Heart right ventricle (tissue), 16 donors: ENCODE measurements around the gene DDX24. TPM values are rescaled to one million over a fixed set of nuclear protein-coding genes. Genes with fewer than 3 reads are reported as not detected.
A peak's percentile ranks its signal among the peaks of the same experiment; 100 is the strongest.

Experiments used
- ATAC-seq, 8 donors: fragments of 200-7000 bp; cut with Tn5 transposase; one replicate each; pipeline ENCODE4 v1.9.1; 2020; ENCODE audit warnings: mild to moderate bottlenecking in 8 of 8, moderate library complexity in 8 of 8, moderate number of reproducible peaks in 1 of 8
- DNase-seq, 2 donors: peaks; one replicate each; pipeline ENCODE4 v3.0.0-alpha.2; 2020
- H3K27ac ChIP-seq, 10 donors: fragments of 200-600 bp; sonication (generic) in 2 of 10; one replicate each; pipeline versions ENCODE4 v1.5.0 to v1.8.0; 2020 to 2022; ENCODE audit warnings: mild to moderate bottlenecking in 3 of 10
- H3K27me3 ChIP-seq, 7 donors: fragments of 200-600 bp; one replicate each; pipeline ENCODE4 v1.8.0; 2021 to 2022; ENCODE audit warnings: mild to moderate bottlenecking in 2 of 7
- H3K36me3 ChIP-seq, 9 donors: fragments of 200-600 bp; sonication (generic) in 1 of 9; one replicate each; pipeline versions ENCODE4 v1.5.0 to v1.8.0; 2020 to 2022; ENCODE audit warnings: mild to moderate bottlenecking in 2 of 9
- H3K4me1 ChIP-seq, 9 donors: fragments of 200-600 bp; sonication (generic) in 1 of 9; one replicate each; pipeline versions ENCODE4 v1.5.0 to v1.8.0; 2020 to 2022; ENCODE audit warnings: mild to moderate bottlenecking in 4 of 9
- H3K4me3 ChIP-seq, 10 donors: fragments of 200-600 bp; sonication (generic) in 2 of 10; one replicate each; pipeline versions ENCODE4 v1.5.0 to v1.8.0; 2020 to 2022; ENCODE audit warnings: mild to moderate bottlenecking in 7 of 10, moderate library complexity in 2 of 10
- H3K9me3 ChIP-seq, 11 donors: fragments of 200-600 bp in 10 of 11; sonication (generic) in 2 of 11; one replicate each; pipeline versions ENCODE4 v1.5.0 to v1.8.0; 2013 to 2022; ENCODE audit warnings: mild to moderate bottlenecking in 2 of 11, control low read depth in 1 of 11, moderate library complexity in 1 of 11
- WGBS, 2 donors: extraction: QIAGEN DNeasy Blood & Tissue Kit; methylation state at CpG; one replicate each; pipeline ENCODE4 v1.1.7; 2013; ENCODE audit warnings: inconsistent platforms in 1 of 2; 5-methylcytosine and 5-hydroxymethylcytosine counted together
- intact Hi-C, 10 donors: fragments of 100-400 bp; cut with DNase I; formaldehyde crosslinking; loops; one replicate each; pipeline versions ENCODE4 v1.11.1 to v1.14.2; 2022
- polyA plus RNA-seq, 2 donors: library from polyadenylated mRNA; stranded (reverse); fragments of 200-250 nt; gene quantifications; one replicate each; pipeline ENCODE4 v1.2.3, GENCODE V29; 2013
- total RNA-seq, 10 donors: library from RNA; stranded (reverse); fragmentation: NEBNext Ultra II Directional in 3 of 10; extraction: Animal tissue kit (Norgen Biotek cat#: 25700) in 3 of 10; gene quantifications; one replicate each; pipeline versions ENCODE4 v1.2.1 to v1.2.4, GENCODE V29; 2021 to 2023
- TF ChIP-seq, protein P1 (sequence below), 9 donors: fragments of 200-600 bp; sonication (generic) in 2 of 9; IDR thresholded peaks; one replicate each; pipeline versions ENCODE4 v1.5.0 to v1.8.0; 2021 to 2022; ENCODE audit warnings: antibody characterized with exemption in 9 of 9, mild to moderate bottlenecking in 5 of 9, moderate library complexity in 1 of 9
- donor health status: Arrhythmogenic right ventricular cardiomyopathy.
- donor health status: ischemic (EF 13 %, LVEDD 7.1; RV severe dilation, severe dysfunction).
- donor health status: healthy with polysubstance abuse.
- donor health status: DM: no; HTN: yes; CAD: no.
- donor health status: DM: no; HTN: no; CAD: no.
- donor health status: ischemic (EF 25% LVEDD 6.9; RV normal size, moderate dysfunction).
- donor health status: ischemic (EF 25% LVEDD 5.7; RV mildly dilated, moderate dysfunction).
- donor health status: healthy.
- donor health status: DM: yes; HTN: yes; CAD: no.
- donor health status: Ischemic cardiomyopathy.
- donor health status: ischemic (EF 35%, LVEDD 5.7; RV mildly dilated, moderate dysfunction).
- donor health status: nonischemic (EF 11% LVEDD 7.7; RV severe dilation, severe dysfunction).
- donor health status: DM: yes; HTN: yes; CAD: no.
- donor health status: PGD.
- donor health status: ischemic (EF 29% LVEDD 5.4; RV normal size, mild dysfunction).
- donor health status: nonischemic (EF 23%, LVEDD 6.1; RV moderate dilation, normal function).

Gene DDX24
- total and polyA plus RNA-seq, 12 donors, result 94.1 to 269 (median 234) TPM

DNA sequence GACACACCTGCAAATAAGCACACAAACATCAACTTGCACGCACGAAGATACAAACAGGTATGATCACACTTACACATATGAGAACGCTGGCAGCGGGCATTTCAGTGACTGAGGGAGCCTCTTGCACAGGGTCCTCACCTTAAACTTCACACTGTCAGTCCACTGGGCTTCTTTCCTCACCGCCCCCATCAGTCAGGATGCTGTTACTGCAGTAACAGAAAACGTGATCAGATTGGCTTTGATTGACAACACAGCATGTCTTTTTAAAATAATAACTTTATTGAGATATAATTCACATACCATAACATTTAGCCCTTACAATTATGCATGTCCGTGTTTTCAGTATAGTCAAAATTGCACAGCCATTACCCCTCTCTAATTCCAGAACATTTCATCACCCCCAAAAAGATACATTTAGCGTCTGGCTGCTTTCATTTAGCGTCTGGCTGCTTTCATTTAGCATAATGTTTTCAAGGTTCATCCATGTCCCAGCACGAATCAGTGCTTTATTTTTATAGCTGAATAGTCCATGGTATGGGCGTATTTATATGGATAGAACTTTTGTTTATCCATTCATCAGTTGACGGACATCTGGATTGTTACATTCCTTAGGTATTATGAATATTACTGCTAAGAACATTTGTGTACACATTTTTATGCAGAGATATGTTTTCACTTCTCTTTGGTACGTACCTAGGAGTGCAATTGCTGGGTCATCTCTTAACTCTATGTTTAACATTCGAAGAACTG is 75.5 kb downstream of the DDX24 start:
- DNase-seq (no peak), ATAC-seq (no peak)
- Histone ChIP-seq H3K27ac (no peak overlapping the region), H3K36me3 (no peaks in the 10 kb centered on the region), H3K4me3 (no peak overlapping the region), H3K4me1 (peaks cover 0 to 11% (median 0%) of the 10 kb centered on the region in 9 donors), H3K27me3 (peaks cover 0 to 23% (median 0%) of the 10 kb centered on the region in 7 donors), H3K9me3 (no peaks in the 10 kb centered on the region)
- intact Hi-C loops, result loop anchor here in 2 of 10 donors (10.0 kb wide), 1 partner anchor 351 kb away; no protein-coding TSS in a partner anchor
- TF ChIP-seq, protein P1, sequence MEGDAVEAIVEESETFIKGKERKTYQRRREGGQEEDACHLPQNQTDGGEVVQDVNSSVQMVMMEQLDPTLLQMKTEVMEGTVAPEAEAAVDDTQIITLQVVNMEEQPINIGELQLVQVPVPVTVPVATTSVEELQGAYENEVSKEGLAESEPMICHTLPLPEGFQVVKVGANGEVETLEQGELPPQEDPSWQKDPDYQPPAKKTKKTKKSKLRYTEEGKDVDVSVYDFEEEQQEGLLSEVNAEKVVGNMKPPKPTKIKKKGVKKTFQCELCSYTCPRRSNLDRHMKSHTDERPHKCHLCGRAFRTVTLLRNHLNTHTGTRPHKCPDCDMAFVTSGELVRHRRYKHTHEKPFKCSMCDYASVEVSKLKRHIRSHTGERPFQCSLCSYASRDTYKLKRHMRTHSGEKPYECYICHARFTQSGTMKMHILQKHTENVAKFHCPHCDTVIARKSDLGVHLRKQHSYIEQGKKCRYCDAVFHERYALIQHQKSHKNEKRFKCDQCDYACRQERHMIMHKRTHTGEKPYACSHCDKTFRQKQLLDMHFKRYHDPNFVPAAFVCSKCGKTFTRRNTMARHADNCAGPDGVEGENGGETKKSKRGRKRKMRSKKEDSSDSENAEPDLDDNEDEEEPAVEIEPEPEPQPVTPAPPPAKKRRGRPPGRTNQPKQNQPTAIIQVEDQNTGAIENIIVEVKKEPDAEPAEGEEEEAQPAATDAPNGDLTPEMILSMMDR (IDR thresholded peaks at IDR 0.05), result peak in 5 of 9 donors; percentile 24 to 49 (median 38)
- WGBS, 2 donors, result 51 to 52% methylated on average over 14 of the region's 14 CpGs

DNA sequence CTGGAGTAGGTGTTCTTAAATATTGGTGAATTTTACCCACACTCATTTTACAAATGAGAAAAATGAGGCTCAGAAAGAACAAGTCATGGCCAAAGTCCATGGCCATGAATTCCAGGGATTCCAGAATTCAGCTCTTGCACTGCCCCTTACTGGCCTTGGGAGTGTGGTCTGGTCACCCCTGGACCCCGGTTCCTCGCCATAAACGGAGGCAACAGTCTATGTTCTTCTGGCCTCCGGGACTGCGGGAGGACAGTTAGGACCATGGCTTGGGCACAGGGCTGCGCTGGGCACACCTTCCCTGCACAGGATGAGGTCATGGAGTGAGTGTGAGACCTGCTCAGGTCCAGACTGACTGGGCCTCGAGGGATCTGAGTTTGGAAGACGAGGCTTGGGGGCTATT is 77.0 kb downstream of the DDX24 start:
- Histone ChIP-seq H3K27me3 (peaks cover 0 to 22% (median 0%) of the 10 kb centered on the region in 7 donors), H3K27ac (no peak overlapping the region), H3K36me3 (no peaks in the 10 kb centered on the region), H3K9me3 (no peaks in the 10 kb centered on the region), H3K4me3 (no peak overlapping the region), H3K4me1 (peaks cover 0 to 15% (median 5%) of the 10 kb centered on the region in 9 donors)
- DNase-seq (no peak), ATAC-seq (no peak)
- intact Hi-C loops, result loop anchor here in 5 of 10 donors (5.0 to 10.0 kb wide), 4 partner anchors 47 to 352 kb away; no protein-coding TSS in a partner anchor
- 75 to 80% methylated on average over 8 of the region's 8 CpGs for WGBS, 2 donors
- TF ChIP-seq, protein P1 (IDR thresholded peaks at IDR 0.05), result no peak

DNA sequence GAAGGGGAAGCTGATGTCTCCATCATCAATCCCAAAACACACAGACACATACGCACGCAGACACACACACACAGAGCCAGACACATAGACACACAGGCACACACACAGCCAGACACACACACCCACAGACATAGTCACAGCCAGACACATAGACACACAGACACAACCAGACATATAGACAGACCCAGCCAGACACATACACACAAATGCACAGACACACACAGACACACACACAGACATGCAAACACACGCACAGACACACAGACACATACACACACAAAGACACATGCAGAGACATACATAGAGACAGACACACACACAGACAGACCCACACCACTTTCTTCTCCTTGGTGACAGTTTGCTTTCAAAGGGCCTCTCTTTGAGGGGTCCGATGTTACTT is 77.6 kb downstream of the DDX24 start:
- ATAC-seq, result no peak
- Histone ChIP-seq H3K36me3 (no peaks in the 10 kb centered on the region), H3K4me1 (peaks cover 0 to 21% (median 9%) of the 10 kb centered on the region in 9 donors), H3K27me3 (peaks cover 0 to 22% (median 0%) of the 10 kb centered on the region in 7 donors), H3K27ac (no peak overlapping the region), H3K4me3 (no peak overlapping the region), H3K9me3 (no peaks in the 10 kb centered on the region)
- DNase-seq, result no peak
- 77 to 78% methylated on average over 4 of the region's 4 CpGs for WGBS, 2 donors
- TF ChIP-seq, protein P1 (IDR thresholded peaks at IDR 0.05), result no peak
- intact Hi-C loops, result loop anchor here in 6 of 10 donors (2.0 to 10.0 kb wide), 6 partner anchors 46 to 351 kb away; no protein-coding TSS in a partner anchor

DNA sequence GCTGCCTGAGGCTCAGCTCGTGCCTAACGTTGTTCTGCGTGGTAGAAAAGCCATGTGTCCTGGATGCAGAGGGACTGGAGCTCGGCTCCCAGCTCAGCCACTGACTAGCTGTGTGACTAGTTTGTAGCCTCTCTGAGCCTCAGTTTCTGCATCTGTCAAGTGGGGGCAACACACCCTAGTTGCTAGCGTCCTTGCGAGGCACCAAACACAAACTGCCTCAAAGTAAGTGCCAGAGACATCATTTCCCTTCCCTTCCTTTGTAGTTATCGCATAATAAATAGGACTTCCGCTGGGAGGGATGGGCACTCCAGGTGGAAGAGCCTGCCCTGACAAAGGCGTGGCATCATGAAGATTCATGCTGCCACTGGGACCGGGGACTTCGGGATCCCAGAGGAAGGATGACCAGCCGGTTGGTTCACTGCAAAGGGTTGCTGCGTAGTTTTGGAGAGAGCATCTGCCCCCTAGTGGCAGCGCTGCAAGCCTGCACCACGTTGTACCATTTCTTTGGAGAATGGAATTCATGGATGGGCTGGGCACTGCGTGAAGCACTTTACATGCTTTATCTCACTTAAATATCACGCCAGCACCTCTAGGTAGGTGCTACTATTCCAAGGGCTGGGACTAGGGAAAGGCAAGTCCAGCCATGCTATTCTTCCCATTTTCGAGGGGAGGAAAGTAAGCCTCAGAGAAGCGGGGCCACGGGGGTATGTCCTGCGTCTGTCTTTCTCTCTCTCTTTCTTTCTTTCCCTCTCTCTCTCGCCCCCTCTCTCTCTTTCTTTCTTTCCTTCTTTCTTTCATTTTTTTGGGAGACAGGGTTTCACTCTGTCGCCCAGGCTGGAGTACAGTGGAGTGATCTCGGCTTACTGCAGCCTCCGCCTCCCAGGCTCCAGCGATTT is 79.3 kb downstream of the DDX24 start:
- ATAC-seq (peak; percentile 67 to 85 (median 80)), DNase-seq (peak; percentile 38 to 49)
- Histone ChIP-seq H3K9me3 (no peaks in the 10 kb centered on the region), H3K27me3 (peaks cover 0 to 22% (median 0%) of the 10 kb centered on the region in 7 donors), H3K4me1 (peaks cover 3 to 31% (median 17%) of the 10 kb centered on the region in 9 donors), H3K4me3 (no peak overlapping the region), H3K36me3 (no peaks in the 10 kb centered on the region), H3K27ac (no peak overlapping the region)
- intact Hi-C loops, result loop anchor here (1.0 to 10.0 kb wide), 7 partner anchors 44 to 349 kb away; no protein-coding TSS in a partner anchor
- TF ChIP-seq, protein P1 (IDR thresholded peaks at IDR 0.05), result peak; percentile 91 to 98 (median 97)
- WGBS, 2 donors, result 39 to 42% methylated on average over 26 of the region's 26 CpGs
